Erythroblast (primary cell): ENCODE measurements around the gene CCDC152.
"Not testable (repeated sequence)": the region's sequence is repeated elsewhere in the genome, so short reads cannot be mapped to it uniquely, and the experiment has no call there.

Experiments used
- DNase-seq, 2 experiments: peaks; one replicate each; lab custom pipeline; 2025; lab: John Stamatoyannopoulos, UW
- GATA1 ChIP-seq: IDR thresholded peaks from 2 replicates; pipeline ENCODE4 v1.6.1; 2011; ENCODE audit warnings: low read depth, mild to moderate bottlenecking, control low read depth, low read length, moderate library complexity
- POLR2A ChIP-seq: IDR thresholded peaks from 2 replicates; pipeline ENCODE4 v1.6.1; 2011; ENCODE audit warnings: mild to moderate bottlenecking, low read length

Gene CCDC152

GRCh38 chr5:42800748-42801330 lies 44.2 kb downstream of the CCDC152 start:
- DNase-seq = no peak
- no peak for TF ChIP-seq POLR2A
- no peak for TF ChIP-seq GATA1

- TF ChIP-seq GATA1 = no peak
- no peak for TF ChIP-seq POLR2A
- no peak for DNase-seq
Observed at GRCh38 chr5:42801516-42802166, 45.0 kb downstream of the CCDC152 start.

- TF ChIP-seq POLR2A = no peak
- no peak for TF ChIP-seq GATA1
Observed at GRCh38 chr5:42804717-42805339, 48.2 kb downstream of the CCDC152 start.

GRCh38 chr5:42806004-42806700 lies 49.5 kb downstream of the CCDC152 start:
- no peak for DNase-seq
- TF ChIP-seq GATA1 (no peak), POLR2A (no peak)

More at GRCh38 chr5:42804717-42805339, 48.2 kb downstream of the CCDC152 start:
- no peak for DNase-seq

GRCh38 chr5:42806701-42807262 lies 50.2 kb downstream of the CCDC152 start:
- TF ChIP-seq POLR2A = no peak
- TF ChIP-seq GATA1 = no peak

GRCh38 chr5:42807722-42808447 lies 51.3 kb downstream of the CCDC152 start:
- TF ChIP-seq POLR2A = no peak
- DNase-seq = no peak

More at GRCh38 chr5:42806701-42807262, 50.2 kb downstream of the CCDC152 start:
- DNase-seq = no peak

- no peak for TF ChIP-seq GATA1
- TF ChIP-seq POLR2A = no peak
- DNase-seq = no peak
Observed at GRCh38 chr5:42808888-42809611, 52.4 kb downstream of the CCDC152 start.

GRCh38 chr5:42810834-42811590 lies 54.4 kb downstream of the CCDC152 start:
- TF ChIP-seq POLR2A (no peak), GATA1 (no peak)
- DNase-seq = no peak

- DNase-seq = no peak
- TF ChIP-seq GATA1 = no peak
- peak; percentile 42 for TF ChIP-seq POLR2A
Observed at GRCh38 chr5:42811591-42812446, 55.2 kb downstream of the CCDC152 start, which contains the start of gene SELENOP. Gene SELENOP, minus strand, starts transcription at chr5:42811892. Its CDS starts 3,539 bp downstream, at chr5:42808353.

GRCh38 chr5:42812620-42813019 lies 56.0 kb downstream of the CCDC152 start:
- TF ChIP-seq POLR2A (no peak), GATA1 (no peak)
- DNase-seq = no peak

GRCh38 chr5:42813533-42813932 lies 56.9 kb downstream of the CCDC152 start:
- no peak for TF ChIP-seq POLR2A
- no peak for TF ChIP-seq GATA1
- no peak for DNase-seq

GRCh38 chr5:42816546-42816945 lies 59.9 kb downstream of the CCDC152 start:
- not testable (repeated sequence) for DNase-seq
